ENCODE measurements around the gene PLA2G4B.

Gene PLA2G4B

DNA sequence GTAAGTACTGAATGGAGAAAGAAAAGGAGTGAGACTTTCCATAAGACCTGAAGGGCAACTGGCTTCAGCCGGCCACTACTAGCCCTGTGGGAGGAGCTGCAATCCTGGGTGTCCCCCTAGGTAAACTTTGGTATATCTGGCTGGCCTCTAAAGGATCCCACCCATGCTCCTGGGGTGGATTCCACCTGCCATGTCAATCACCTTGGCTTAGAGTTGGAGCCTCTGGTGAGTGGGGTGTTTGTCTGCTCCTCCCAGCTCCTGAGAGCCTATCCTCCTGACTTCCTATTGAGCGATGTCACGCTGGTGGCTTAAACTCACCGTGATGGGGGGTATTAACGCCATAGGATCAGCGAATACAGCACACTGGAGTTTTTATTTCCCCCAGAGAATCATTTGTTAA lies 52.6 kb downstream of the PLA2G4B start:
- DNase-seq, result no peak

DNA sequence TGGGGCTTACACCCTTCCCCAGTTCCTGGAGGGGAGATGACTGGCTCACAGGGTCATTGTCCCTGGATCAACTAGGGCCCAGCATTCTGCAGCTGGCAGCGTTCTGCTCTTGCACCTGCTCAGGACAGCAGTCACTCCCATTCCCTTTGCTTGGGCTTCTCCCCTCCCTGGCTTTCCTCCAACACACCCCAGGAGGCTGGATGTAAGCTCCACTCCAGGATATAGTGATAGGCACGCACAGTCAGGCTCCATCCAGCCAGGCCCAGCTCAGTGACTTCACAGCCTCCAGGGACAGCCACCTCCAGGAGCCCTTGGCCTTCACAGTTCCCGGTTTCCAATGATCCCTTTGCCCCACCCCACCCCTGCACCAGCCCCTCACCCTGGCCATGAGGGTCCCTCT lies 53.3 kb downstream of the PLA2G4B start:
- DNase-seq, result no peak

DNA sequence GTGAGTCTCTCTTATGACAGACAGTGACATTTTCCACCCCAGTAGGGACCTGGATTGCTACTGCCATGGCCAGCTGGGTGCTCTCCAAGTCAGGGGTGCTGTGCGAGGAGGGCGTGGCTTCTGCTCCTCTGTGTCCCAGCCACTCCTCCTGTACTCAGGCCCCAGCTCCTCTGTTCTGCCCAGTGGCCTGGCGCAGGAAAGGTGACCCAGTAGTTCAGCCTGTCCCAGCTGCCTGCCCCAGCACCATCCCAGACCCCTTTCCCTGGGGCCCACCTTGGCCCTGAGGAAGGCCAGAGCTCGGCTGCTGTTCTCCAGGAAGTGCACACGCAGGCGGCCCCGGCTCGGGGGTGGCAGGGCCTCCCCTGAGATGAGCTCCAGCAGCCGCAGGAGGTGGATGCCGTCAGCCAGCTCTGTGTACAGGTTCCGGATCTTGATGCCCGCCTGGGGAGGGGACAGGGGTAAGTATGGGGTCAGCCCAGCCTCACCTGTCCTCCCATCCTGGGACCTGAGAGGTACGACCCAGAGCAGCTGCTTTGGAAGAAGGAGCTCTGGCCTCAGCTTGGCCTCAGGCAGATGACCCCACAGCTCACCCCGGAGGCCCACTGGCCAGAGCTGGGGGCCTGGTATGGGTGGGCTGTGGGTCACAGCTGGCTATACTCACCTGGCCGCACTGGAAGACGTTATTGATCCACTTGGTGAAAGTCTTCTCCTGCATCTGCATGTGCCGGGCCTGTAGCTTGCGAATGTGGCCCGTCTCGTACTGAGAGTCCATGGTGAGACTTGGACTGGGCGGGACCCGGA lies 54.2 kb downstream of the PLA2G4B start:
- no peak for DNase-seq

DNA sequence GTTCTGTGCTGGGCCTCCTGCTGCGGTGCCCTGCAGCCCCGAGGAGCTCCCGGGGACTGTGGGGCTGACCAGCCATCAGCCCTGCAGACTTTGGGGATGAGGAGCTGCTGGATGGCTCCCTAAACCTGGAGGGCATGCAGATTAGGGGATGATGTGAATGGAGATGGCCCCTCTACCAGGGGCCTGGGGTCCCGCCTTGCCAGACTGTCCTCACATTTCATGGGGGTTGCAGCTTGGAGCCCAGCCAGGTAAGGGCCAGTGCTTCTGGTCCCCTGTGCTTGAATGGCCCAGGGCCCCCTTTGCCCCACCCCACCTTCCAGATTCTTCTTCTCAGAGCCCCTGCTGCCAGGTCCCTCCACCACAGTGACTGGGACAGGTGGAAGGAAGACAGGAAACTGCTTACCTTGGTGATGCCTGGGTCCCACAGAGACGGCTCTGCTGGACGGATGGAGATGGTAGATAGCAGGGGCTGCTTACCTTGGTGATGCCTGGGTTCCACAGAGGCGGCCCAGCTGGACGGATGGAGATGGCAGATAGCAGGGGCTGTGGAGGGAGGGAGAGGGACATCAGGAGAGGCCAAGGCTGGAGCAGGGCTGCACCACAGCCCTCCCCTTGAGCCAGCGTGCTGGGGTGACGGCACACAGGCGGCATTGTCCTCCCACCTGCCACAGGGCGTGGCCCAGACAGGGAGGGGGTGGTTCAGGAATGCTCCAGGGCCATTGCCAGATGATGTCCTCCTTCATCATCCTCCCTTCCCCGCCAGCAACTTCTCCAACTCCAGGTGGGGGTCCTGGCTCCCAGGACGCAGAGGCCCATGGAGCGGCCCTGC lies 55.0 kb downstream of the PLA2G4B start, which contains the start of gene SPTBN5:
SPTBN5 (minus strand) TSS at position 632 of the 829 bp plus-strand sequence; CDS start at position 76, 556 bp downstream.
- no peak for DNase-seq

DNA sequence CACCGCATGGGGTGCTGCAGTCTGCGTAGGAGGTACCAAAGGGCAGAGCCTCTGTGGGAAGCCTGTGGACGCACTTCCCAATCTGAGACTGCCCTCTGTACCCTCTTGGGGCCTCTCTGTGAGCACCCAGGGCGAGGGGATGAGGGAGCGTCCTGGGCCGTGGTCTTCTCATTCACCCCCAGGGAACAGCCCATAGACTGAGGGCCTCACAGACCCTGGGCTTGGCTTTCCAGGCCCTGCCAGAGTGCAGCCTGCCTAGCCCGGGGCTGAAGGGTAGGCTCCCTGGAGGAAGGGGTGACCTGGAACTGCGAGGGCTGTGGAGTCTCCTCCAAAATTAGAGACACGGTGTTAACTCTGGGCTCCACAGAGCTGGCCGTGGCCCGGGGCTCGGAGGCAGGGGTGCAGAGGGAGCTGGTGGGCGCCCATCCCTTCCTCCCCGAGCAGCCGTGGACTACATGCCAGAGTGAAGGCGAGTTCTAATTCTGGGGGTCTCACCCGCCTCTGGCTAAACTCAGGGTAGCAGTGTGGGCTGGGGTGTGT lies 55.7 kb downstream of the PLA2G4B start:
- no peak for DNase-seq

DNA sequence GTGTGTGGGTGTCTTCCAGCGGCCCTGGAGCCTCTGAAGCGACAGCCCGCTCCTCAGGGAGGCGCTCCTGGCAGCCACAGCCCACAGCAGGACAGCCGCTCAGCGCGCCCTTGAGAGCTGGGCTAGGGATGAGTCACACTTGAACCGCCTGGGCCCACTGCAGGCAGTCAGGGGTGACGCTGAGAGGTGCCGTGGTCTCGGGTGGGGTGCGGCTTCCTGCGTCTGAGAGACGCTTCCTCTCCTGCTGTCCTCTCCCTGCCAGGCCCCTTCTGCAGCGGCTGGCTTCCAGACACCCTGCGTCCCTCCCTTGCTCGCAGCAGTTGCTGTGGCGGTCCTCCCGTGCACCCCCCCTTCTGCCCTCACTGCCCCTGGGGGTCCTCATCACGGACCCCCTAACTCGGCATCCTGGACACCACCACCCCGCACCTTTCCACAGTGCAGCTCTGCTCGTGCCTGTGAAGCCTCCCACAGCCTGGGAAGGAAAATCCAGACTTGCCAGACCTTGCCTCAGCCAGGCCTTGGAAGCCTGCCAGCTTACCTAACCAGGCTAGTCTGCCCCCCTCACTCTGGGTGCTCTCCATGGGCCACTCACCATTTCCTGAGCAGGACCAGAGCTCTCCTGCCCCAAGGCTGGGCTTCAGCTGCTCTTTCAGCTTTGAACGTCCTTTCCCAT lies 56.3 kb downstream of the PLA2G4B start:
- peak; percentile 86 for DNase-seq

DNA sequence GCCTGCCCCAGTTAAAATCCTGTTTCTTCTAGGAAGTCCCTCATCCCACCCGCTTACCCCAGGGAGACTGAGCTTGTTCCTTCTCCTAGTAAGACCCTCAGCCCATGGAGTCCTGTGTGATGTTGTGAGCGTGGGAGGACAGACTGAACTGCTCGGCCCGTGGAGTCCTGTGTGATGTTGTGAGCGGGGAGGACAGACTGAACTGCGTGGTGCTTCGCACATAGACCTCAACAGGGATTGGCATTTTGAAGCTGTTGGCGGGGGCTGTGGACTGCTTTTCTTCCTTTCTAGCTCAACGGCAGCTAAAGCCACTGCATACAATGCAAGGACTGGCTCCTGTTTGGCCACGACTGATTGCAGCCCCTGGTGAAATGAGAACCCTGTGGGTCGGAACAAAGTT lies 56.8 kb downstream of the PLA2G4B start:
- DNase-seq, result no peak

DNA sequence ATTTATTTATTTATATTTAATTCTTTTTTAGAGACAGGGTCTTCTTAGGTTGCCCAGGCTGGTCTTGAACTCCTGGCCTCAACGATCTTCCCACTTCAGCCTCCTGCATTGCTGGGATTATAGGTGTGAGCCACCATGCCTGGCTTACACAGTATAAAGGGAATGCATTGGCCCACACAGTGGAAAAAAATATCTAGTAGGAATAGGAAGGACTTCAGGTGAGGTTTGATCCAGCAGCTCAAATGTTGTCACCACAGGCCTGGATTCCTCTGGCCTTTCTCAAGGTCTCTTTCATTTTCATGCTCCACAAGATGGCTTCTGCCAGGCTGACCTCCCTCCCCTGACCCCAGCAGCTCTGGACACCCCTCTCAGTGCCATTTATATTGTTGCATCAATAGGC lies 57.3 kb downstream of the PLA2G4B start:
- no peak for DNase-seq

DNA sequence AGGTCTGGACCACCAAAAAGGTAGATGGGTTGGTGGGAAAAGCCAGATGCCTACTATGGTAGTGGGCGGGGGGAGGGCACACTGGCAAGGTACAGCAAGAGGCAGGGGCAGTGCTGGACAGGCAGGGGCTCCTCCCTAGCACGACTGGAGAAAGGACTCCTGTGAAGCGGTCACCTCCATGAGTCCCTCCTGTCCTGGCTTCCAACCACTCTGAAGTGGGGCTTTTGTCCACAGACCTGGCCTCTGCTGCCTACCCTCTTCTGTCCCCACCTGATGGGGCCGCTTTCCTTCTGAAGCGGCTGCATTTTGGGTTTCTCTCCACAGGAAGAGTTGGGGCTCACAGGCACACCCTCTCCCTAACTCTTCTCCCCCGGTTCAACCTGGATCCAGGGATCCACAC lies 57.9 kb downstream of the PLA2G4B start:
- no peak for DNase-seq

DNA sequence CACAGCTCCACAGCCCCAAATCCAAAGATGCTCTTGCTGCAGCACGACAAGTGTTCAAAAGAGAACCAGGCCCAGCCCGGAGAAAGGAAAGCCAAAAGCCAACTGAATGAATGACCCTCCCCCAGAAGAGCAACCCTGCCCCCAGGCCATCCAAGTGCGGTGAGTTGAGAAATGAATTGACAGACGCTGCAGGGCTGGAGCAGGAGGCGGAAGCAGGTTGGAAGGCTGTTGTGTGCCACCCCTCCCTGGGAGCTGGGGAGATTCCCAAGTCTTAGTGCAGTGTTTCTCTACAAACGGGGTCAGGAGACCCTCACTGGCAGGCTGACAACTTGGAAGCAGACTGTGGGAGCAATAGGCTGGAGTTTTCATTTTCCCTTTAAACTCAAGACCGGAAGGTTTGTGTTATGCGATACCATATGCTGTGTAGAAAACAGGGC lies 58.7 kb downstream of the PLA2G4B start:
- no peak for DNase-seq

All from EL (cell line).